ENCODE results near the gene MFAP4. TPM values are rescaled to one million over a fixed set of nuclear protein-coding genes. Genes with fewer than 3 reads are reported as not detected.
A peak's percentile ranks its signal among the peaks of the same experiment; 100 is the strongest.

Gene MFAP4
- total RNA-seq, 4 donors from 2014 or later: 30.6 to 131 (median 53.4) TPM

- H3K36me3 ChIP-seq: peaks cover 0 to 21% (median 0%) of the 10 kb centered on the region in 3 donors
- H3K4me1 ChIP-seq: peaks cover 0 to 58% (median 16%) of the 10 kb centered on the region in 4 donors
- no peaks in the 10 kb centered on the region for H3K9me3 ChIP-seq
- no peak for DNase-seq (ENCODE audit: low spot score in 2 of 2)
- TF ChIP-seq POLR2A (IDR thresholded peaks at IDR 0.05) (no peak), EP300 (IDR thresholded peaks at IDR 0.05) (no peak)
- TF ChIP-seq, protein P1, sequence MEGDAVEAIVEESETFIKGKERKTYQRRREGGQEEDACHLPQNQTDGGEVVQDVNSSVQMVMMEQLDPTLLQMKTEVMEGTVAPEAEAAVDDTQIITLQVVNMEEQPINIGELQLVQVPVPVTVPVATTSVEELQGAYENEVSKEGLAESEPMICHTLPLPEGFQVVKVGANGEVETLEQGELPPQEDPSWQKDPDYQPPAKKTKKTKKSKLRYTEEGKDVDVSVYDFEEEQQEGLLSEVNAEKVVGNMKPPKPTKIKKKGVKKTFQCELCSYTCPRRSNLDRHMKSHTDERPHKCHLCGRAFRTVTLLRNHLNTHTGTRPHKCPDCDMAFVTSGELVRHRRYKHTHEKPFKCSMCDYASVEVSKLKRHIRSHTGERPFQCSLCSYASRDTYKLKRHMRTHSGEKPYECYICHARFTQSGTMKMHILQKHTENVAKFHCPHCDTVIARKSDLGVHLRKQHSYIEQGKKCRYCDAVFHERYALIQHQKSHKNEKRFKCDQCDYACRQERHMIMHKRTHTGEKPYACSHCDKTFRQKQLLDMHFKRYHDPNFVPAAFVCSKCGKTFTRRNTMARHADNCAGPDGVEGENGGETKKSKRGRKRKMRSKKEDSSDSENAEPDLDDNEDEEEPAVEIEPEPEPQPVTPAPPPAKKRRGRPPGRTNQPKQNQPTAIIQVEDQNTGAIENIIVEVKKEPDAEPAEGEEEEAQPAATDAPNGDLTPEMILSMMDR (IDR thresholded peaks at IDR 0.05): no peak
- H3K27me3 ChIP-seq: no peaks in the 10 kb centered on the region
- WGBS, 2 donors: 46 to 64% methylated on average over 2 of the region's 2 CpGs
- no peak overlapping the region for H3K4me3 ChIP-seq
- no peak overlapping the region for H3K27ac ChIP-seq
Observed at GRCh38 chr17:19339341-19339815, 47.6 kb downstream of the MFAP4 start.

DNA sequence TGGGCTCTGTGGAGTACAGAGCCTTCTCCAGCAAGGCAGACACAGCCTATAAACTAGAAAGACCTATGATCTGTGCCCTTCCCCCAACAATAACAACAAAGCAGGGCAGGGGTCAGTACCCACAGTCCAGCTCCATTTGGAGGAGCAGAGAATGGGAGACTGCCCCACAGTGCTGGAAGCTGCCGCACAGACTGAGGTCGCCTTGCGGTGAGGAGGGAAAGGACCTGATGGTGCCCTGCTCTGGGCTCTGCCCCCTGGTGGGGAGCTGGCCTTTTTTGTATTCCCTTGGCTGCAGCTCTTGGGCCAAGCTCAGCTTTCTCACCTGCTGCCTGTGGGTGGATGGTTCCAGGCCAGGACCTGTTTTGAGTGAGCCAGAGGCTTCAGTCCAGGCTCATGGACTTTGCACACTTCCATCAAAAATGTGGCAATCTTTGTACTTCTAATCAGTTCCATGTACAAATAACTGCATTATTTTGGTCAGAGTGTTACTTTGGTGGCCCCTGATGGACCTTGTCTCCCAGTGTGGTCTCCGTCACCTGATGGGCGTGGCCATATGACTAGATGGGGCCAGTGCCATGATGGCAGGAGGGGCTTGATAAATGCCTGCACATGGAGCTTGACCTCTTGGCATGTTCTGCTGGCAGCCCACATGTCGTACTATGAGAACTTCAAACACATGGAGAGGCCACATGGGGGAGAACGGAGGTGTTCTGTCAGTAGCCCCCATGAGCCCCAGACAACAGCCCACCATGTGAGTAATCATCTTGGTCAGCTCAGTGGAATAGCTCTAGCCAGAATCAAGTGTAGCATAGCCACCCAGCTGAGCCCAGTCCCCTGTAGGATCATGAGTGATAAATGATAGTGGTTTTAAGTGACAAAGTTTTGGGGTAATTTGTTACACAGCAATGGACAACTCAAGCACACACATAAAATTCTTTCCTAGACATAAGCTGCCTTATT lies 48.7 kb downstream of the MFAP4 start:
- TF ChIP-seq, protein P1 (IDR thresholded peaks at IDR 0.05): peak; percentile 22 to 65 (median 47)
- TF ChIP-seq POLR2A (IDR thresholded peaks at IDR 0.05): no peak
- TF ChIP-seq EP300 (IDR thresholded peaks at IDR 0.05): peak in 1 of 2 donors; percentile 7
- H3K4me3 ChIP-seq: no peak overlapping the region
- no peak for DNase-seq (ENCODE audit: low spot score in 2 of 2)
- WGBS, 2 donors: 58 to 65% methylated on average over 5 to 7 of the region's 7 CpGs
- peak overlapping the region in 2 of 4 donors; percentile 20 to 40 for H3K27ac ChIP-seq
- H3K36me3 ChIP-seq: peaks cover 0 to 31% (median 0%) of the 10 kb centered on the region in 3 donors
- H3K4me1 ChIP-seq: peaks cover 0 to 50% (median 10%) of the 10 kb centered on the region in 4 donors
- no peaks in the 10 kb centered on the region for H3K27me3 ChIP-seq
- H3K9me3 ChIP-seq: no peaks in the 10 kb centered on the region

- TF ChIP-seq, protein P1 (IDR thresholded peaks at IDR 0.05): no peak
- TF ChIP-seq POLR2A (IDR thresholded peaks at IDR 0.05) (no peak), EP300 (IDR thresholded peaks at IDR 0.05) (no peak)
- no peak for DNase-seq (ENCODE audit: low spot score in 2 of 2)
- H3K4me3 ChIP-seq: no peak overlapping the region
- peak overlapping the region in 2 of 4 donors; percentile 20 to 40 for H3K27ac ChIP-seq
- H3K27me3 ChIP-seq: no peaks in the 10 kb centered on the region
- H3K9me3 ChIP-seq: no peaks in the 10 kb centered on the region
- WGBS, 2 donors: 46 to 47% methylated on average over 2 of the region's 2 CpGs
- H3K4me1 ChIP-seq: peaks cover 0 to 44% (median 9%) of the 10 kb centered on the region in 4 donors
- H3K36me3 ChIP-seq: peaks cover 0 to 38% (median 0%) of the 10 kb centered on the region in 3 donors
Observed at GRCh38 chr17:19337712-19338023, 49.3 kb downstream of the MFAP4 start.

DNA sequence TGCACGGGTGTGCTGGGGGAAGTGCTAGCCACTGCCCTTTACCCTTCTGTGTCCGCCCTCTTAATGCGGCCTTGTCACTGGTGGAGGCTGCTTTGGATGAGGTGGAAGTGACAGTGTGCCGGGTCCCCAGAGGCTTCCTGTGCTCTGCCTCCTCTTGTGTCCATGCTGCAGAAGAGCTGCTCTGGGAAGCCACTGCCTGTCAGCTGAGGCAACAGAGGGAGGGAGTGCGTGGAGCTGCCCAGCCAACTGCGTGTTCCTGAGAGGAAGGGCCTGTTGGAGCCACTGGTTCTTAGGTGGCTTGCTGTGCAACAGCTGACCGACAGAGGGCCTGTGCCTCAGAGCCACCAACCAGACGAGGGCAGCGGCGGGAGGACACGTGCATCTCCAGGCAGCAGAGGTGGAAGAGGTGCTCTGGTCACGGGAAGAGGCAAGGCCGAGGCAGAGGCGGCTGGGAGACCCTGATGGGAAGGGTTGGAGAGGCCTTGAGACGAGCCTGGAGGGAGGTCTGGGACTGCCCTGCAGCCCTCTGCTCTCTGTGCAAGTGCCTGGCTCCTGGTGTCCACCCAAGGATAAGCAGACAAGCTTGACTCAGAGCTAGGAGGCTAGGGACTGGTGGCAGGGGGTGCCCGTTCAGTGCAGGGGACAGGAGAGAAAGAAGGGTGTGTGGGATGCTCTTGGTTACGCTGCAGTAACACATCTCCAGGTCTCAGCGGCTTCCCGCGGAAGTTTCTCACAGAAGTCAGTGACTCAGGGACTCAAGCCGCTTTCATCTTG lies 49.9 kb downstream of the MFAP4 start:
- Histone ChIP-seq H3K36me3 (peaks cover 0 to 43% (median 0%) of the 10 kb centered on the region in 3 donors), H3K4me3 (no peak overlapping the region), H3K4me1 (peaks cover 0 to 38% (median 6%) of the 10 kb centered on the region in 4 donors), H3K27me3 (no peaks in the 10 kb centered on the region), H3K9me3 (no peaks in the 10 kb centered on the region), H3K27ac (peak overlapping the region in 1 of 4 donors; percentile 49)
- no peak for TF ChIP-seq EP300 (IDR thresholded peaks at IDR 0.05)
- TF ChIP-seq, protein P1 (IDR thresholded peaks at IDR 0.05): peak in 4 of 5 experiments; percentile 49 to 80 (median 72)
- no peak for DNase-seq (ENCODE audit: low spot score in 2 of 2)
- 50 to 70% methylated on average over 20 to 21 of the region's 21 CpGs for WGBS, 2 donors
